K562 (cell line): ENCODE measurements around the gene RPS19BP1. TPM values are rescaled to one million over a fixed set of nuclear protein-coding genes. Genes with fewer than 3 reads are reported as not detected.

Experiments
- ELF2 ChIP-seq: fragments of 250-450 bp; sonication (Bioruptor Pico); IDR thresholded peaks from 2 replicates; pipeline ENCODE4 v1.5.0; 2021; ENCODE audit warnings: mild to moderate bottlenecking
- ETV6 ChIP-seq, 3 experiments: fragments of 150-350 bp in 1 of 3; sonication (generic) in 1 of 3; formaldehyde crosslinking in 1 of 3; IDR thresholded peaks; 2 replicates each; pipeline versions ENCODE4 v1.6.1 to v1.8.0; 2014 to 2022; ENCODE audit warnings: borderline replicate concordance in 2 of 3, low read depth in 2 of 3, antibody characterized with exemption in 1 of 3, low read length in 1 of 3, mild to moderate bottlenecking in 1 of 3, missing genetic modification reagents in 1 of 3
- GABPA ChIP-seq: fragments of 200-800 bp; sonication (Bioruptor generic); conservative IDR thresholded peaks from 2 replicates; pipeline ENCODE4 v1.6.1; 2016; ENCODE audit warnings: low read depth, missing genetic modification characterization, missing compliant biosample characterization
- MED1 ChIP-seq: sonication (generic); formaldehyde crosslinking; IDR thresholded peaks from 2 replicates; pipeline ENCODE4 v1.8.1; 2023; ENCODE audit warnings: missing genetic modification reagents, borderline replicate concordance
- NFRKB ChIP-seq: fragments of 450-650 bp; IDR thresholded peaks from 2 replicates; pipeline ENCODE4 v1.6.1; 2016; ENCODE audit warnings: low read depth
- OTX1 ChIP-seq: fragments of 450-650 bp; formaldehyde crosslinking; IDR thresholded peaks from 2 replicates; pipeline ENCODE4 v1.4.0; 2022; ENCODE audit warnings: mild to moderate bottlenecking
- POLR2G ChIP-seq: fragments of 200-400 bp; formaldehyde crosslinking; IDR thresholded peaks from 2 replicates; pipeline ENCODE4 v1.6.1; 2017; ENCODE audit warnings: low read depth, mild to moderate bottlenecking, antibody characterized with exemption, low read length, moderate library complexity
- TEAD1 ChIP-seq, 2 experiments: fragments of 450-650 bp in 1 of 2; sonication (generic) in 1 of 2; formaldehyde crosslinking; IDR thresholded peaks; 2 replicates each; pipeline versions ENCODE4 v1.4.0 to v1.8.0; 2020 to 2022; ENCODE audit warnings: mild to moderate bottlenecking in 2 of 2, missing genetic modification reagents in 1 of 2
- ZBTB7A ChIP-seq: IDR thresholded peaks from 2 replicates; pipeline ENCODE4 v1.6.1; 2011; ENCODE audit warnings: low read depth, mild to moderate bottlenecking, low read length, moderate library complexity, borderline replicate concordance; ENCODE audit not compliant: control insufficient read depth
- ZBTB8A ChIP-seq: fragments of 450-650 bp; IDR thresholded peaks from 2 replicates; pipeline ENCODE4 v1.6.1; 2018; ENCODE audit warnings: mild to moderate bottlenecking, moderate library complexity; ENCODE audit not compliant: partially characterized antibody
- ZNF561 ChIP-seq: fragments of 450-650 bp; formaldehyde crosslinking; conservative IDR thresholded peaks from 2 replicates; pipeline ENCODE4 v1.4.0; 2020; ENCODE audit warnings: mild to moderate bottlenecking, moderate library complexity
- polyA plus RNA-seq, 8 experiments: library from polyadenylated mRNA; depleted of rRNA in 4 of 8; stranded (reverse) in 5 of 8; unstranded in 3 of 8; fragments of >200 nt; fragmentation: Nextera tagmentation in 2 of 8; fragmentation: Illumina TruSeq in 1 of 8; extraction: Ambion mirVana in 2 of 8; extraction: Trizol in 1 of 8; gene quantifications; 2 replicates each; pipeline versions ENCODE4 v1.2.1 to v1.2.3, GENCODE V29; 2011 to 2014; ENCODE audit warnings: inconsistent platforms in 1 of 8, missing spikeins in 1 of 8
- total RNA-seq, 7 experiments: library from RNA; depleted of rRNA in 6 of 7; stranded (reverse); fragments of >200 nt in 6 of 7; fragmentation: Illumina TruSeq in 2 of 7; extraction: Trizol in 2 of 7; gene quantifications; 2 replicates each; pipeline versions ENCODE4 v1.2.1 to v1.2.3, GENCODE V29; 2011 to 2021; ENCODE audit warnings: low replicate concordance in 1 of 7
- TF ChIP-seq, protein P1 (sequence below): sonication (generic); formaldehyde crosslinking; IDR thresholded peaks from 2 replicates; pipeline ENCODE4 v1.8.0; 2023; ENCODE audit warnings: mild to moderate bottlenecking, missing genetic modification reagents
- TF ChIP-seq, protein P2 (sequence below), 2 experiments: fragments of 450-650 bp; formaldehyde crosslinking in 1 of 2; IDR thresholded peaks; 2 replicates each; pipeline versions ENCODE4 v1.4.0 to v1.6.1; 2014 to 2020; ENCODE audit warnings: mild to moderate bottlenecking in 2 of 2, borderline replicate concordance in 1 of 2, low read depth in 1 of 2

The RPS19BP1 gene
- total and polyA plus RNA-seq, 9 of the 15 experiments (the other 6 are each of a cell fraction or from before 2014, with no cell fraction given) = 3.0 to 223 (median 84.3) TPM

DNA sequence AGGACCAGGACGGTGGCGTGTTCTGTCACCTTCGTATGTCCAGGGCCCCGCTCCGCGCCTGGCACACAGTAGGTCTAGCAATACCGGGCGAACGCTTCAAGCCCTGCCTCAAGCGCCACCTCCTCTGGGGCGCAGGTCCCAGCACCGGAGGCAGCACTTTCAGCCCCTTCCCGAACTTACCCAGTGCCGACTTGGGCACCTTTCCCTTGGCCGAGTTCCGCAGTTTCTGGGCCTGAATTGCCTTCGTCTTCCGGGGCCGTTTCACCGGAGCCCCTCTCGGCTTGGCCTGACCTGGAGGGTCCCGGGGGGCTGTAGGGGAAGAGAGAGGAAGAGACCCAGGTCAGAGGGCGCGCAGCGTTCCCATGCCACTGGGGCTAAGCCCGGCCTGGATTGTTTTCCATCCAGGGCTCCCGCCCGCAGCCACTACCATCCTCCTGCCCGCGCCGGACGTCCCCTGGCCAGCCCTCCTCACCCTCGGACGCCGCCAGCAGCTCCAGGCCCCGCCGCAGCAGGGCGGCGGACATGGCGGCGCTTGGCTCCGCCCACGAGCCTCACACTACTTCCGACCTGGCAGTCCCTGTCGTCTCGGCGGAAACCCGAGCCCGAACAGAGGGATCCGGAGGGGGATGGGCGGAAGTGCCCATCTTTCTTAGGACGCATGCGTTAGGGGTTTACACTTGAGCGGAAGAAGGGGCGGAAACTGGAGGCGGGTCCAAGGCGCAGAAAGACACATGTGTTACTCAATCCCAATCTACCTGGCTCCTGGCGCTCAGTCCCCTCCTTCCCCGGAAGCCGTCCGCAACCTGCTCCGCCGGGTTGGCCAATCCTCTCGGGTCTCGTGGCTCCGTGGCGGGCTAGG is at the start of gene RPS19BP1 (continued):
- TF ChIP-seq ZBTB8A (no peak), TEAD1 (CRISPR knock-in tag; IDR thresholded peaks at IDR 0.05) (no peak), MED1 (CRISPR knock-in tag) (no peak), GABPA (tag) (peak; percentile 97), ELF2 (CRISPR knock-in tag) (0 out of 2 replicates have a peak, but pooled peaks have one; percentile 74), POLR2G (peak; percentile 96), ZBTB7A (peak; percentile 92), ETV6 (IDR thresholded peaks at IDR 0.05; ENCODE audit: borderline replicate concordance in 1 of 2, low read depth in 2 of 2, low read length in 1 of 2) (peak in 1 of 2 experiments; percentile 73; a peak in 2 of 4 replicates), ETV6 (CRISPR knock-in tag; IDR thresholded peaks at IDR 0.05; ENCODE audit: borderline replicate concordance) (no peak), ZNF561 (CRISPR knock-in tag) (no peak), NFRKB (0 out of 2 replicates have a peak, but pooled peaks have one; percentile 31), OTX1 (CRISPR knock-in tag) (0 out of 2 replicates have a peak, but pooled peaks have one; percentile 13)
- TF ChIP-seq, protein P1, sequence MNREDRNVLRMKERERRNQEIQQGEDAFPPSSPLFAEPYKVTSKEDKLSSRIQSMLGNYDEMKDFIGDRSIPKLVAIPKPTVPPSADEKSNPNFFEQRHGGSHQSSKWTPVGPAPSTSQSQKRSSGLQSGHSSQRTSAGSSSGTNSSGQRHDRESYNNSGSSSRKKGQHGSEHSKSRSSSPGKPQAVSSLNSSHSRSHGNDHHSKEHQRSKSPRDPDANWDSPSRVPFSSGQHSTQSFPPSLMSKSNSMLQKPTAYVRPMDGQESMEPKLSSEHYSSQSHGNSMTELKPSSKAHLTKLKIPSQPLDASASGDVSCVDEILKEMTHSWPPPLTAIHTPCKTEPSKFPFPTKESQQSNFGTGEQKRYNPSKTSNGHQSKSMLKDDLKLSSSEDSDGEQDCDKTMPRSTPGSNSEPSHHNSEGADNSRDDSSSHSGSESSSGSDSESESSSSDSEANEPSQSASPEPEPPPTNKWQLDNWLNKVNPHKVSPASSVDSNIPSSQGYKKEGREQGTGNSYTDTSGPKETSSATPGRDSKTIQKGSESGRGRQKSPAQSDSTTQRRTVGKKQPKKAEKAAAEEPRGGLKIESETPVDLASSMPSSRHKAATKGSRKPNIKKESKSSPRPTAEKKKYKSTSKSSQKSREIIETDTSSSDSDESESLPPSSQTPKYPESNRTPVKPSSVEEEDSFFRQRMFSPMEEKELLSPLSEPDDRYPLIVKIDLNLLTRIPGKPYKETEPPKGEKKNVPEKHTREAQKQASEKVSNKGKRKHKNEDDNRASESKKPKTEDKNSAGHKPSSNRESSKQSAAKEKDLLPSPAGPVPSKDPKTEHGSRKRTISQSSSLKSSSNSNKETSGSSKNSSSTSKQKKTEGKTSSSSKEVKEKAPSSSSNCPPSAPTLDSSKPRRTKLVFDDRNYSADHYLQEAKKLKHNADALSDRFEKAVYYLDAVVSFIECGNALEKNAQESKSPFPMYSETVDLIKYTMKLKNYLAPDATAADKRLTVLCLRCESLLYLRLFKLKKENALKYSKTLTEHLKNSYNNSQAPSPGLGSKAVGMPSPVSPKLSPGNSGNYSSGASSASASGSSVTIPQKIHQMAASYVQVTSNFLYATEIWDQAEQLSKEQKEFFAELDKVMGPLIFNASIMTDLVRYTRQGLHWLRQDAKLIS (CRISPR knock-in tag) = peak; percentile 52; the same call in 1 of the 2 replicates
- TF ChIP-seq, protein P2, sequence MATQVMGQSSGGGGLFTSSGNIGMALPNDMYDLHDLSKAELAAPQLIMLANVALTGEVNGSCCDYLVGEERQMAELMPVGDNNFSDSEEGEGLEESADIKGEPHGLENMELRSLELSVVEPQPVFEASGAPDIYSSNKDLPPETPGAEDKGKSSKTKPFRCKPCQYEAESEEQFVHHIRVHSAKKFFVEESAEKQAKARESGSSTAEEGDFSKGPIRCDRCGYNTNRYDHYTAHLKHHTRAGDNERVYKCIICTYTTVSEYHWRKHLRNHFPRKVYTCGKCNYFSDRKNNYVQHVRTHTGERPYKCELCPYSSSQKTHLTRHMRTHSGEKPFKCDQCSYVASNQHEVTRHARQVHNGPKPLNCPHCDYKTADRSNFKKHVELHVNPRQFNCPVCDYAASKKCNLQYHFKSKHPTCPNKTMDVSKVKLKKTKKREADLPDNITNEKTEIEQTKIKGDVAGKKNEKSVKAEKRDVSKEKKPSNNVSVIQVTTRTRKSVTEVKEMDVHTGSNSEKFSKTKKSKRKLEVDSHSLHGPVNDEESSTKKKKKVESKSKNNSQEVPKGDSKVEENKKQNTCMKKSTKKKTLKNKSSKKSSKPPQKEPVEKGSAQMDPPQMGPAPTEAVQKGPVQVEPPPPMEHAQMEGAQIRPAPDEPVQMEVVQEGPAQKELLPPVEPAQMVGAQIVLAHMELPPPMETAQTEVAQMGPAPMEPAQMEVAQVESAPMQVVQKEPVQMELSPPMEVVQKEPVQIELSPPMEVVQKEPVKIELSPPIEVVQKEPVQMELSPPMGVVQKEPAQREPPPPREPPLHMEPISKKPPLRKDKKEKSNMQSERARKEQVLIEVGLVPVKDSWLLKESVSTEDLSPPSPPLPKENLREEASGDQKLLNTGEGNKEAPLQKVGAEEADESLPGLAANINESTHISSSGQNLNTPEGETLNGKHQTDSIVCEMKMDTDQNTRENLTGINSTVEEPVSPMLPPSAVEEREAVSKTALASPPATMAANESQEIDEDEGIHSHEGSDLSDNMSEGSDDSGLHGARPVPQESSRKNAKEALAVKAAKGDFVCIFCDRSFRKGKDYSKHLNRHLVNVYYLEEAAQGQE (IDR thresholded peaks at IDR 0.05; ENCODE audit: borderline replicate concordance) = no peak
- TF ChIP-seq, protein P2 (CRISPR knock-in tag; IDR thresholded peaks at IDR 0.05; ENCODE audit: low read depth) = 0 out of 2 replicates have a peak, but pooled peaks have one; percentile 48
